ENCODE data around the gene DIPK1B.

Gene DIPK1B

DNA sequence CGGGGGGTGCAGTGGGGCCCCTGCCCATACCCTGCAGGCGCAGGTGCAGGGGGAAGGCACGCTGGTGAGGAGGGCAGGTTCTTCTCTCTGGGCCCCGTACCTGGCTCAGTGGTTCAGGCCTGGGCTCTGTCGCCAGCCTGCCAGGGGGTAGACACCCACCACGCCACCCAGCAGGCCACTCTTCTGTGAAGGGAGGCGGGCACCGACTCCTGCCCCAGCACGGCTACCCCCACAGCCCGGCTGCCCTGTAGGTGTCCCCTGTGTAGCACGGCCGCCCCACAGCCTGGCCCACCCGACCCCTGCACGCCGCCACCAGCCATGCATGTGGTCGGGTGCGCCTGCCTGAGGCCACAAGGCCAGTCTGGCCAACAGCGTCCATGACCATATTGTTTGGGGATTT lies 34.2 kb downstream of the DIPK1B start:
- no peaks in the 10 kb centered on the region for H3K79me1 ChIP-seq (ENCODE audit: low read length)
- no peak overlapping the region for H2BK15ac ChIP-seq (replicated peaks; ENCODE audit: low read depth)
- no peak for DNase-seq
- no peaks in the 10 kb centered on the region for H3K79me2 ChIP-seq (ENCODE audit: control insufficient read depth, insufficient read depth, low read length)
- H3K23ac ChIP-seq (ENCODE audit: low read length), result no peak overlapping the region
- no peak overlapping the region for H3K4me3 ChIP-seq (ENCODE audit: low read length)
- H3K18ac ChIP-seq (ENCODE audit: low read length), result no peak overlapping the region
- H2BK5ac ChIP-seq (ENCODE audit: low read length), result no peak overlapping the region
- no peak overlapping the region for H2AK5ac ChIP-seq (ENCODE audit: low read length)
- no peak overlapping the region for H4K8ac ChIP-seq (ENCODE audit: low read depth, low read length)
- H3K4me1 ChIP-seq (ENCODE audit: control insufficient read depth, low read depth, low read length), result no peaks in the 10 kb centered on the region
- no peak overlapping the region for H3K4ac ChIP-seq (ENCODE audit: low read depth, low read length)
- H2BK120ac ChIP-seq (ENCODE audit: low read depth, low read length), result no peak overlapping the region
- H3K36me3 ChIP-seq (ENCODE audit: control insufficient read depth, insufficient read depth, low read length), result no peaks in the 10 kb centered on the region
- H3K4me2 ChIP-seq (ENCODE audit: low read length), result no peak overlapping the region
- H3K9ac ChIP-seq (ENCODE audit: low read length), result no peak overlapping the region
- no CpG with 5 or more reads among the region's 18 CpGs for WGBS (ENCODE audit: extremely low coverage, insufficient coverage, low lambda C conversion rate)
- no peak overlapping the region for H3K56ac ChIP-seq (ENCODE audit: low read length)
- H4K5ac ChIP-seq (ENCODE audit: low read length), result no peak overlapping the region
- no peak overlapping the region for H3K27ac ChIP-seq (ENCODE audit: low read depth, low read length)
- H3K27me3 ChIP-seq (ENCODE audit: insufficient read depth, low read length, poor library complexity), result no peaks in the 10 kb centered on the region

DNA sequence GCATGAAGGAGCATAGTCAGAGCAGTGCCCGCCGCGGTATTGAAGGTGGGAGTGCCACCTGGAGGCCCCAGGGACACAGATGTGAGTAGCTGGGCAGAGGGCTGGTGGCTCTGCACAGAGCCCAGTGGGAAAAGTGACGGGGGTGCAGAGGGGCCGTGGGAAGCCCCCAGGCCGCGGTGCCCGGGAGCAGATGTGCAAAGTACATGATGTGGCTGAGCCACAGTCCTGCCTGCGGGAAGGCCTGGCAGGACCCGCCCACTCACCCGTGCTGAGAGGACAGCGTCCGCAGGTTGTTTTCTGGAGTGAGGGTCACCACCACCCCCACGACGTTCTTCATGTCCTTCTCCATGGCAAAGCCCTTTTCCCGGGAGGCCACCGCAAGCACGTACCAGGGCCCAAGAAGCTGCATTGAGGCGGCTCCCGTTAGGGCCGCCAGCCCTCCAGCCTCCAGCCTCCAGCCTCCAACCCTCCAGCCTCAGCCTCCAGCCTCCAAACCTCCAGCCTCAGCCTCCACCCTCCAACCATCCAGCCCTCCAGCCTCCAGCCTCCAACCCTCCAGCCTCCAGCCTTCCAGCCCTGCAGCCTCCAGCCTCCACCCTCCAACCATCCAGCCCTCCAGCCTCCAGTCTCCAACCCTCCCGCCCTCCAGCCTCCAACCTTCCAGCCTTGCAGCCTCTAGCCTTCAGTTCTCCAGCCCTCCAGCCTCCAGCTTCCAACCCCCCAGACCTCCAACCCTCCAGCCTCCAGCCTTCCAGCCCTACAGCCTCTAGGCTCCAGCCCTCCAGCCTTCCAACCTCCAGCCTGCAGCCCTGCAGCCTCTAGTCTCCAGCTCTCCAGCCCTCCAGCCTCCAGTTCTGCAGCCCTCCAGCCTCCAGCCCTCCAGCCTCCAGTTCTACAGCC lies 35.0 kb downstream of the DIPK1B start:
- no peaks in the 10 kb centered on the region for H3K79me1 ChIP-seq (ENCODE audit: low read length)
- H3K4me2 ChIP-seq (ENCODE audit: low read length), result no peak overlapping the region
- H3K9ac ChIP-seq (ENCODE audit: low read length), result no peak overlapping the region
- H2BK15ac ChIP-seq (replicated peaks; ENCODE audit: low read depth), result no peak overlapping the region
- DNase-seq, result no peak
- H3K4me3 ChIP-seq (ENCODE audit: low read length), result no peak overlapping the region
- H3K4me1 ChIP-seq (ENCODE audit: control insufficient read depth, low read depth, low read length), result no peaks in the 10 kb centered on the region
- H3K23ac ChIP-seq (ENCODE audit: low read length), result no peak overlapping the region
- no peak overlapping the region for H3K56ac ChIP-seq (ENCODE audit: low read length)
- H4K5ac ChIP-seq (ENCODE audit: low read length), result no peak overlapping the region
- no peak overlapping the region for H2BK5ac ChIP-seq (ENCODE audit: low read length)
- H2AK5ac ChIP-seq (ENCODE audit: low read length), result no peak overlapping the region
- H3K27ac ChIP-seq (ENCODE audit: low read depth, low read length), result no peak overlapping the region
- no peak overlapping the region for H2BK120ac ChIP-seq (ENCODE audit: low read depth, low read length)
- H3K27me3 ChIP-seq (ENCODE audit: insufficient read depth, low read length, poor library complexity), result no peaks in the 10 kb centered on the region
- no peak overlapping the region for H3K18ac ChIP-seq (ENCODE audit: low read length)
- WGBS (ENCODE audit: extremely low coverage, insufficient coverage, low lambda C conversion rate), result no CpG with 5 or more reads among the region's 22 CpGs
- no peaks in the 10 kb centered on the region for H3K36me3 ChIP-seq (ENCODE audit: control insufficient read depth, insufficient read depth, low read length)
- no peaks in the 10 kb centered on the region for H3K79me2 ChIP-seq (ENCODE audit: control insufficient read depth, insufficient read depth, low read length)
- H4K8ac ChIP-seq (ENCODE audit: low read depth, low read length), result no peak overlapping the region
- no peak overlapping the region for H3K4ac ChIP-seq (ENCODE audit: low read depth, low read length)

DNA sequence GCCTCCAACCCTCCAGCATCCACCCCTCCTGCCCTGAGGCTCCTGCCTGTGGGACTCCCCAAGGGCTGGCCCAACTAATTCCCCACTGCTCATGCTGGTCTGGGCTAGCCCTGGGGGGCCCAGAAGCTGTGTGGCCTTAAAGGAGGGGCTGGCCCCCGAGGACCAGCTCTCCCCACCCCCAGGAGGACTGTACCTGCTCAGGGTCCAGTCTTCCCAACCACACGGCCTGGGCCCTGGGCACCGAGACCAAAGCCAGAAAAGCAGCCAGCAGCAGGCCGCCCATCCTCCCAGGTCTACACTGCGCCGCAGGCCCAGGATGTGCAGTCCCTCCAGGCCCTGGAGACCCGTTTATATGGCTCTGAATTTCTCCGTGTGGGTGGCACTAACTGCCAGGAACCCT lies 35.8 kb downstream of the DIPK1B start, which contains the start of gene LCN6:
TSS of gene LCN6 (minus strand) at position 325 of the 400 bp plus-strand sequence. CDS start at position 283, 42 bp downstream.
- Histone ChIP-seq H3K4me1 (ENCODE audit: control insufficient read depth, low read depth, low read length) (no peaks in the 10 kb centered on the region), H3K36me3 (ENCODE audit: control insufficient read depth, insufficient read depth, low read length) (no peaks in the 10 kb centered on the region), H2BK15ac (replicated peaks; ENCODE audit: low read depth) (no peak within 1 kb of the TSS), H3K9ac (ENCODE audit: low read length) (no peak within 1 kb of the TSS), H2BK120ac (ENCODE audit: low read depth, low read length) (no peak within 1 kb of the TSS), H3K4me3 (ENCODE audit: low read length) (no peak within 1 kb of the TSS), H3K23ac (ENCODE audit: low read length) (no peak within 1 kb of the TSS), H3K27me3 (ENCODE audit: insufficient read depth, low read length, poor library complexity) (no peaks in the 10 kb centered on the region), H4K5ac (ENCODE audit: low read length) (no peak within 1 kb of the TSS), H2BK5ac (ENCODE audit: low read length) (no peak within 1 kb of the TSS), H3K18ac (ENCODE audit: low read length) (no peak within 1 kb of the TSS), H2AK5ac (ENCODE audit: low read length) (no peak within 1 kb of the TSS), H3K4me2 (ENCODE audit: low read length) (no peak within 1 kb of the TSS), H3K4ac (ENCODE audit: low read depth, low read length) (no peak within 1 kb of the TSS), H3K27ac (ENCODE audit: low read depth, low read length) (no peak within 1 kb of the TSS), H3K79me2 (ENCODE audit: control insufficient read depth, insufficient read depth, low read length) (no peaks in the 10 kb centered on the region), H3K56ac (ENCODE audit: low read length) (peak within 1 kb of the TSS; percentile 42), H3K79me1 (ENCODE audit: low read length) (no peaks in the 10 kb centered on the region), H4K8ac (ENCODE audit: low read depth, low read length) (no peak within 1 kb of the TSS)
- no peak for DNase-seq
- no CpG with 5 or more reads among the region's 8 CpGs for WGBS (ENCODE audit: extremely low coverage, insufficient coverage, low lambda C conversion rate)

DNA sequence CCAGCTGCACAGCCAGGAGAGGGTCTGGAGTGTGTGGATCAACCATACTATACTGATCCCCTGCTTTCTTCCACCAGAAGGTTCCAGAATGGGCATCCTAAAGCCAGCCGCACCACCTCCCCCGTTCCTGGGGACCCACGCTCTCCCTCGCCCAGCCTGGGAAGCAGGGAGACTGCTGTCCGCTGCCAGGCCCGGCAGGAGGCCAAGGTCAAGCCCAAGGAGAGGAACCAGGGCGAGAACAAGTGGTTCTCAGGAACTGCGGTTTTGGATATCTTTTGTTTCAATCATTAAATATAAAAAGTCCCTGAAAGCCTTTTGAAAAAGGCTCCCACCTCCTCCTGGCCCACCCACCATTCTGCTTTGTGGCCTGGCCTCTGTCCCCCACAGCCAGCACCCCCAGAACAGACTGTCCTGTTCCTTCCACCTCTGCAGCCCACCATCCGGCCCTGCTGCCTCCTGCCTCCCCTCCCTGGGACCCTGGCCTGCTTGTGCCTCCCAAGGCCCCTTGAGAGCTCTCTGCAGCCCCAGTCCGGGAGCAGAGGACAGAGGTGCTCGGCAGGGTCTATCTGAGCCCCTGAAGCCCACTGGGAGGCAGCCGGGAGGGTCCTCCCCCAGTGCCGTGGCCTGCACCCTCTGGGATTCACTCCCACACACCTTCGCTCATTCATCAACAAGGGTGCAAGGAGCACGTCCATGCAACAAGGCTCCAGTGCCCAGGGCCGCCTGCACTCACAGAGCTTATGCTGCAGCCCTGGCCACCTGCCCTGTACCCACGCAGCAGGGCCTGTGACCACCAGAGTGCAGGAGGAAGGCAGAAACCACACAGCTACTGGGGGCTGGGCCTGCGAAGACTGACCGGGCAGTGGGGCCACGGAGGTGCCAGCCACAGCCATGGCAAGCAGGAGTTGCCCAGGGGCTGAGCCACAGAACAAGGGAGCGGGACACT lies 36.6 kb downstream of the DIPK1B start:
- Histone ChIP-seq H3K4me3 (ENCODE audit: low read length) (no peak overlapping the region), H4K5ac (ENCODE audit: low read length) (no peak overlapping the region), H3K18ac (ENCODE audit: low read length) (no peak overlapping the region), H2AK5ac (ENCODE audit: low read length) (no peak overlapping the region), H2BK120ac (ENCODE audit: low read depth, low read length) (no peak overlapping the region), H2BK5ac (ENCODE audit: low read length) (no peak overlapping the region), H3K79me2 (ENCODE audit: control insufficient read depth, insufficient read depth, low read length) (no peaks in the 10 kb centered on the region), H3K36me3 (ENCODE audit: control insufficient read depth, insufficient read depth, low read length) (no peaks in the 10 kb centered on the region), H3K4ac (ENCODE audit: low read depth, low read length) (no peak overlapping the region), H2BK15ac (replicated peaks; ENCODE audit: low read depth) (no peak overlapping the region), H3K4me2 (ENCODE audit: low read length) (no peak overlapping the region), H3K9ac (ENCODE audit: low read length) (no peak overlapping the region), H3K23ac (ENCODE audit: low read length) (no peak overlapping the region), H3K4me1 (ENCODE audit: control insufficient read depth, low read depth, low read length) (no peaks in the 10 kb centered on the region), H3K56ac (ENCODE audit: low read length) (peak overlapping the region; percentile 42), H3K79me1 (ENCODE audit: low read length) (no peaks in the 10 kb centered on the region), H4K8ac (ENCODE audit: low read depth, low read length) (no peak overlapping the region), H3K27ac (ENCODE audit: low read depth, low read length) (no peak overlapping the region), H3K27me3 (ENCODE audit: insufficient read depth, low read length, poor library complexity) (no peaks in the 10 kb centered on the region)
- no peak for DNase-seq
- no CpG with 5 or more reads among the region's 21 CpGs for WGBS (ENCODE audit: extremely low coverage, insufficient coverage, low lambda C conversion rate)

DNA sequence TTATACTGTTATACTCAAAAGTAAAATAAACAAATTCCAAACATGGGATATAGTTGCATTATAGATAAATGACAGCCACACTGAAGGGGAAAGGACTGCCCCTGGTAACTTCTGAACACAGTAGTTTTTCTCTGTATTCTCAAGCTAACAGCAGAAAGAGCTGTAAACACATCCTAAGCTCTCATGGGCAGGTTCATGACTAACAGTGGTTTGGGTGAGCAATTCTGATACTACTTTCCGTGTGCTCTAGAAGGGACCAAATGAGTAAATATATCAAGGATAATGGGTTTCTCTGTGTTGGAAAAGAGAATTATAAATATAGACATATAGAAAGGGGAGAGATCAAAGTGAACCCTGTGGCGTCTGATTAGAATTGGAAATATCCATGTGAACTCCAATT lies 38.2 kb downstream of the DIPK1B start:
- H3K9ac ChIP-seq (ENCODE audit: low read length), result no peak overlapping the region
- no peaks in the 10 kb centered on the region for H3K79me2 ChIP-seq (ENCODE audit: control insufficient read depth, insufficient read depth, low read length)
- no peak overlapping the region for H3K4ac ChIP-seq (ENCODE audit: low read depth, low read length)
- no peak overlapping the region for H3K27ac ChIP-seq (ENCODE audit: low read depth, low read length)
- no peaks in the 10 kb centered on the region for H3K4me1 ChIP-seq (ENCODE audit: control insufficient read depth, low read depth, low read length)
- no peak overlapping the region for H2BK5ac ChIP-seq (ENCODE audit: low read length)
- no peak overlapping the region for H3K18ac ChIP-seq (ENCODE audit: low read length)
- no peaks in the 10 kb centered on the region for H3K27me3 ChIP-seq (ENCODE audit: insufficient read depth, low read length, poor library complexity)
- H2BK15ac ChIP-seq (replicated peaks; ENCODE audit: low read depth), result no peak overlapping the region
- H3K56ac ChIP-seq (ENCODE audit: low read length), result no peak overlapping the region
- no peak overlapping the region for H4K5ac ChIP-seq (ENCODE audit: low read length)
- H3K79me1 ChIP-seq (ENCODE audit: low read length), result no peaks in the 10 kb centered on the region
- H2AK5ac ChIP-seq (ENCODE audit: low read length), result no peak overlapping the region
- no peak for DNase-seq
- H3K23ac ChIP-seq (ENCODE audit: low read length), result no peak overlapping the region
- WGBS (ENCODE audit: extremely low coverage, insufficient coverage, low lambda C conversion rate), result no CpG with 5 or more reads among the region's 2 CpGs
- no peaks in the 10 kb centered on the region for H3K36me3 ChIP-seq (ENCODE audit: control insufficient read depth, insufficient read depth, low read length)
- no peak overlapping the region for H4K8ac ChIP-seq (ENCODE audit: low read depth, low read length)
- H2BK120ac ChIP-seq (ENCODE audit: low read depth, low read length), result no peak overlapping the region
- H3K4me3 ChIP-seq (ENCODE audit: low read length), result no peak overlapping the region
- H3K4me2 ChIP-seq (ENCODE audit: low read length), result no peak overlapping the region

All from mesendoderm (in vitro differentiated cells).